ENCODE results near the gene MCTS1. TPM values are rescaled to one million over a fixed set of nuclear protein-coding genes. Genes with fewer than 3 reads are reported as not detected.

MCTS1 gene
- 10 to 100 TPM; 49.1 to 68.9 (median 63.7) TPM for polyA plus RNA-seq
- long read RNA-seq, donor 1, transcript MCTS1-202 (6 exons, 1,018 nt) = major isoform, 60 of 118 reads
- long read RNA-seq, donor 1, partial matches to known transcripts = 54 of 118 reads
- long read RNA-seq, donor 1, other reads (novel, unspliced or antisense) = 0 of 118 reads
- long read RNA-seq, donor 2, transcript MCTS1-202 (6 exons, 1,018 nt) = major isoform, 17 of 18 reads
- long read RNA-seq, donor 2, partial matches to known transcripts = 0 of 18 reads
- long read RNA-seq, donor 2, other reads (novel, unspliced or antisense) = 0 of 18 reads
- long read RNA-seq, donor 3, transcript MCTS1-202 (6 exons, 1,018 nt) = major isoform, 20 of 32 reads
- long read RNA-seq, donor 3, partial matches to known transcripts = 12 of 32 reads
- long read RNA-seq, donor 3, other reads (novel, unspliced or antisense) = 0 of 32 reads
- long read RNA-seq, donor 4, partial matches to known transcripts = 0 of 2 reads
- long read RNA-seq, donor 4, other reads (novel, unspliced or antisense) = 0 of 2 reads
- long read RNA-seq, donor 5, transcript MCTS1-202 (6 exons, 1,018 nt) = major isoform, 5 of 8 reads
- long read RNA-seq, donor 5, partial matches to known transcripts = 0 of 8 reads
- long read RNA-seq, donor 5, other reads (novel, unspliced or antisense) = 0 of 8 reads
- long read RNA-seq, donor 6, transcript MCTS1-202 (6 exons, 1,018 nt) = major isoform, 19 of 42 reads
- long read RNA-seq, donor 6, partial matches to known transcripts = 0 of 42 reads
- long read RNA-seq, donor 6, other reads (novel, unspliced or antisense) = 20 of 42 reads
- long read RNA-seq, donor 7, transcript MCTS1-202 (6 exons, 1,018 nt) = major isoform, 31 of 67 reads
- long read RNA-seq, donor 7, partial matches to known transcripts = 0 of 67 reads
- long read RNA-seq, donor 7, other reads (novel, unspliced or antisense) = 31 of 67 reads
- long read RNA-seq, donor 8, partial matches to known transcripts = 0 of 2 reads
- long read RNA-seq, donor 8, other reads (novel, unspliced or antisense) = 0 of 2 reads
- long read RNA-seq, donor 9, partial matches to known transcripts = 0 of 4 reads
- long read RNA-seq, donor 9, other reads (novel, unspliced or antisense) = 0 of 4 reads
- long read RNA-seq, donor 10, transcript MCTS1-202 (6 exons, 1,018 nt) = major isoform, 29 of 58 reads
- long read RNA-seq, donor 10, partial matches to known transcripts = 0 of 58 reads
- long read RNA-seq, donor 10, other reads (novel, unspliced or antisense) = 25 of 58 reads

- DNase-seq = peak; percentile 91 to 95
- Histone ChIP-seq H3K9me3 (ENCODE audit: control insufficient read depth in 2 of 2, insufficient read depth in 1 of 2, low read depth in 1 of 2, low read length in 1 of 2) (no peaks in the 10 kb centered on the region), H3K4me1 (ENCODE audit: control insufficient read depth in 3 of 3, insufficient read depth in 2 of 3, low read depth in 1 of 3, low read length in 2 of 3) (no peaks in the 10 kb centered on the region), H3K27ac (ENCODE audit: low read depth in 1 of 3, low read length in 2 of 3) (peak within 1 kb of the TSS; percentile 79 to 94 (median 92)), H3K27me3 (ENCODE audit: control insufficient read depth in 3 of 3, insufficient read depth in 3 of 3, low read length in 3 of 3) (no peaks in the 10 kb centered on the region), H3K4me3 (ENCODE audit: low read depth in 1 of 3, low read length in 3 of 3) (peak within 1 kb of the TSS; percentile 41 to 63 (median 58)), H3K36me3 (ENCODE audit: control insufficient read depth in 3 of 3, insufficient read depth in 2 of 3, low read depth in 1 of 3, low read length in 3 of 3) (no peaks in the 10 kb centered on the region)
- WGBS, 3 donors = 0 to 46% (median 20%) methylated on average over 27 to 31 of the region's 31 CpGs
- FAIRE-seq = no peak
These were observed at the start of gene MCTS1 for GRCh38 chrX:120603707-120604360. MCTS1 (plus strand) TSS chrX:120604101; CDS start chrX:120604237, 136 bp downstream.

DNA sequence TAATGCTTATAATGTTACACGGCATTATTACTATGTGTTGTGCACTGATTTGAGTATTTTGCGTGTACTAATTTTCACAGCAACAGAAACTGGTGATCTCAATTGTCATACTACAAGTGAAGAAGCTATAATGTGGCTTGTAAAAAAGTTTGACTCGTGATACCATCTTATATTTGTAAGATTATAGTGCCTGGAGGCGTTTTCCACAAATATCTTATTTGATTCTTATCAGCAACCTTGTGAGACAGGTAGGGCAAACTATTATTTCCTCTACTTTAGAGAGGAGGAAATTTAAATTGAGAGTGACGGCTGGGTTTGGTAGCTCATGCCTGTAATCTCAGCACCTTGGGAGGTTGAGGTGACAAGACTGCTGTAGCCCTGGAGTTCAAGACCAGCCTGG lies 47.6 kb upstream of the MCTS1 start:
- H3K36me3 ChIP-seq (ENCODE audit: control insufficient read depth in 3 of 3, insufficient read depth in 2 of 3, low read depth in 1 of 3, low read length in 3 of 3) = peaks cover 0 to 3% (median 1%) of the 10 kb centered on the region in 3 donors
- H3K27me3 ChIP-seq (ENCODE audit: control insufficient read depth in 3 of 3, insufficient read depth in 3 of 3, low read length in 3 of 3) = no peaks in the 10 kb centered on the region
- H3K27ac ChIP-seq (ENCODE audit: low read depth in 1 of 3, low read length in 2 of 3) = no peak overlapping the region
- 72 to 83% (median 76%) methylated on average over 5 of the region's 5 CpGs for WGBS, 3 donors
- H3K4me3 ChIP-seq (ENCODE audit: low read depth in 1 of 3, low read length in 3 of 3) = no peak overlapping the region
- no peaks in the 10 kb centered on the region for H3K9me3 ChIP-seq (ENCODE audit: control insufficient read depth in 2 of 2, insufficient read depth in 1 of 2, low read depth in 1 of 2, low read length in 1 of 2)
- no peaks in the 10 kb centered on the region for H3K4me1 ChIP-seq (ENCODE audit: control insufficient read depth in 3 of 3, insufficient read depth in 2 of 3, low read depth in 1 of 3, low read length in 2 of 3)
- FAIRE-seq = no peak
- no peak for DNase-seq

GRCh38 chrX:120559804-120560203 lies 44.1 kb upstream of the MCTS1 start:
- DNase-seq (peak in 1 of 2 donors; percentile 43), FAIRE-seq (no peak)
- Histone ChIP-seq H3K9me3 (ENCODE audit: control insufficient read depth in 2 of 2, insufficient read depth in 1 of 2, low read depth in 1 of 2, low read length in 1 of 2) (no peaks in the 10 kb centered on the region), H3K36me3 (ENCODE audit: control insufficient read depth in 3 of 3, insufficient read depth in 2 of 3, low read depth in 1 of 3, low read length in 3 of 3) (no peaks in the 10 kb centered on the region), H3K4me1 (ENCODE audit: control insufficient read depth in 3 of 3, insufficient read depth in 2 of 3, low read depth in 1 of 3, low read length in 2 of 3) (peaks cover 0 to 22% (median 2%) of the 10 kb centered on the region in 3 donors), H3K27ac (ENCODE audit: low read depth in 1 of 3, low read length in 2 of 3) (peak overlapping the region; percentile 74 to 99 (median 98)), H3K27me3 (ENCODE audit: control insufficient read depth in 3 of 3, insufficient read depth in 3 of 3, low read length in 3 of 3) (no peaks in the 10 kb centered on the region), H3K4me3 (ENCODE audit: low read depth in 1 of 3, low read length in 3 of 3) (peak overlapping the region; percentile 58 to 86 (median 61))
- 0 to 34% (median 1%) methylated on average over 7 of the region's 7 CpGs for WGBS, 3 donors

- Histone ChIP-seq H3K4me3 (ENCODE audit: low read depth in 1 of 3, low read length in 3 of 3) (peak overlapping the region; percentile 58 to 86 (median 61)), H3K4me1 (ENCODE audit: control insufficient read depth in 3 of 3, insufficient read depth in 2 of 3, low read depth in 1 of 3, low read length in 2 of 3) (peaks cover 0 to 22% (median 2%) of the 10 kb centered on the region in 3 donors), H3K27me3 (ENCODE audit: control insufficient read depth in 3 of 3, insufficient read depth in 3 of 3, low read length in 3 of 3) (no peaks in the 10 kb centered on the region), H3K9me3 (ENCODE audit: control insufficient read depth in 2 of 2, insufficient read depth in 1 of 2, low read depth in 1 of 2, low read length in 1 of 2) (no peaks in the 10 kb centered on the region), H3K27ac (ENCODE audit: low read depth in 1 of 3, low read length in 2 of 3) (peak overlapping the region; percentile 74 to 99 (median 98)), H3K36me3 (ENCODE audit: control insufficient read depth in 3 of 3, insufficient read depth in 2 of 3, low read depth in 1 of 3, low read length in 3 of 3) (no peaks in the 10 kb centered on the region)
- DNase-seq = peak; percentile 39 to 67
- no peak for FAIRE-seq
- WGBS, 3 donors = 2 to 35% (median 9%) methylated on average over 9 to 10 of the region's 10 CpGs
These were observed 43.5 kb upstream of the MCTS1 start for GRCh38 chrX:120560405-120560841.

DNA sequence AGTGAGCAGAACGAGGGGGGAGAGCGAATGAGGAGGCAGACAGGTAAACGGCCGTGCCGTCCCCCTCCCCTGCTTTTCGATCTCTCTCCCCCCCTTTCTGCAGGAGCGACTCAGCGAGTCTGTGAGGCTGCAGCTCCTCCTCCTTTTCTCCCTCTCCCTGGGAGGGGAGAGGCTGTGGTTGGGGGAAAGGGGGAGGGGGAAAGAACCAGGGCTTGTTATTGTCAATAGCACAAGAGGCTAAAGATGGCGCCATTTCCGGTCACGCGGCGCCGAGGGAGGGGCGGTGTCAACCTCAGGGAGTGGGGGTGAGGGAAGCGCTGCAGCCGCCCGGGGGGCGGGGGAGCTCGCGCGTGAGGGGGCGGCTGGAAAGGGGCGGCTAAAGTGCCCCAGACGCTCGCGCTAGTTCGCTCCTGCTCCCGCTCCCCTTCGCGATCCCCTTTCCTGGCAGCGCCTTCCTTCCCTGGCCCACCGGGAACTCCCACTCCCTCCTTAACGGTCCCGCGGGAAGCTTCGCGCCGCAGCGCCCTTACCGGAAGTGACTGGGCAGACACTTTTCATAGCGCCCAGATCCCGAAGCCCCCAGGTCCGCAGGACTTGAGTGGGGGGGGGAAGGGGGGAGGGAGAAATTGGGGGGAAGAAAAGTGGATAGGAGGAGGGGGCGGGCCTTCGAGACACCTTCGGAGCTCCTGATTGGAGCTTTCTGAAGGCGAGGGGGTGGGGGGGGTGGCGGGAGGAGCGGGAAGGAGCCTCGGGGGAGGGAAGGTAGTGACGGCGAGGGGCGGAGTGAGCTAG lies 42.9 kb upstream of the MCTS1 start, which contains the start of gene CUL4B:
TSS of gene CUL4B (minus strand) at position 121 of the 792 bp plus-strand sequence. CDS start 324 bp downstream, outside the sequence.
- Histone ChIP-seq H3K36me3 (ENCODE audit: control insufficient read depth in 3 of 3, insufficient read depth in 2 of 3, low read depth in 1 of 3, low read length in 3 of 3) (no peaks in the 10 kb centered on the region), H3K27ac (ENCODE audit: low read depth in 1 of 3, low read length in 2 of 3) (peak within 1 kb of the TSS; percentile 74 to 99 (median 98)), H3K4me3 (ENCODE audit: low read depth in 1 of 3, low read length in 3 of 3) (peak within 1 kb of the TSS; percentile 58 to 86 (median 61)), H3K9me3 (ENCODE audit: control insufficient read depth in 2 of 2, insufficient read depth in 1 of 2, low read depth in 1 of 2, low read length in 1 of 2) (no peaks in the 10 kb centered on the region), H3K27me3 (ENCODE audit: control insufficient read depth in 3 of 3, insufficient read depth in 3 of 3, low read length in 3 of 3) (no peaks in the 10 kb centered on the region), H3K4me1 (ENCODE audit: control insufficient read depth in 3 of 3, insufficient read depth in 2 of 3, low read depth in 1 of 3, low read length in 2 of 3) (peaks cover 0 to 22% (median 2%) of the 10 kb centered on the region in 3 donors)
- DNase-seq (peak; percentile 89 to 94), FAIRE-seq (no peak)
- WGBS, 3 donors = 1 to 45% (median 7%) methylated on average over 27 to 52 of the region's 54 CpGs

- Histone ChIP-seq H3K27me3 (ENCODE audit: control insufficient read depth in 3 of 3, insufficient read depth in 3 of 3, low read length in 3 of 3) (no peaks in the 10 kb centered on the region), H3K27ac (ENCODE audit: low read depth in 1 of 3, low read length in 2 of 3) (peak overlapping the region; percentile 51 to 88 (median 81)), H3K9me3 (ENCODE audit: control insufficient read depth in 2 of 2, insufficient read depth in 1 of 2, low read depth in 1 of 2, low read length in 1 of 2) (no peaks in the 10 kb centered on the region), H3K4me3 (ENCODE audit: low read depth in 1 of 3, low read length in 3 of 3) (peak overlapping the region in 2 of 3 donors; percentile 58 to 86), H3K36me3 (ENCODE audit: control insufficient read depth in 3 of 3, insufficient read depth in 2 of 3, low read depth in 1 of 3, low read length in 3 of 3) (no peaks in the 10 kb centered on the region), H3K4me1 (ENCODE audit: control insufficient read depth in 3 of 3, insufficient read depth in 2 of 3, low read depth in 1 of 3, low read length in 2 of 3) (peaks cover 0 to 22% (median 2%) of the 10 kb centered on the region in 3 donors)
- FAIRE-seq = no peak
- DNase-seq = no peak
- WGBS, 3 donors = 4 to 29% (median 9%) methylated on average over 12 of the region's 12 CpGs
These were observed 42.0 kb upstream of the MCTS1 start for GRCh38 chrX:120561634-120562568.
